ENCODE measurements around the gene OSBPL8.

DNA sequence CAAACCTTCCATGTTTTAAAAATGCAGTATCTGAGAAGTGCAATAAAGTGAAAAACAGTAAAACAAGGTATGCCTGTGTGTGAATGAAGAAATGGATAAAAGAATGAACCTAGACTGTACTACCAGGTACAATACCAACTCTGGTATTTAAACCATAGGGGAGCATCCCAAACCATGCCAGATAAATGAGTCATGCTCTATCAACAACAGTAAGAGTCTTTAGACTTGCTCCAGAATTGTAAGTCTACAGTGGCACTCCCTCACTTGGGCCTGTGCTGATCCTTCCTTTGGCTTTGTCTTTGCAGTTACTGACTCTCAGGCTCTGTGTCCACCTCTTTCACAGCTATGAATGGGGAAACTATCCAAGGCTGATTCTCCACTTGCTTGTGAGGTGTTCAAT lies 249.5 kb downstream of the OSBPL8 start:
- TF ChIP-seq, protein P1, sequence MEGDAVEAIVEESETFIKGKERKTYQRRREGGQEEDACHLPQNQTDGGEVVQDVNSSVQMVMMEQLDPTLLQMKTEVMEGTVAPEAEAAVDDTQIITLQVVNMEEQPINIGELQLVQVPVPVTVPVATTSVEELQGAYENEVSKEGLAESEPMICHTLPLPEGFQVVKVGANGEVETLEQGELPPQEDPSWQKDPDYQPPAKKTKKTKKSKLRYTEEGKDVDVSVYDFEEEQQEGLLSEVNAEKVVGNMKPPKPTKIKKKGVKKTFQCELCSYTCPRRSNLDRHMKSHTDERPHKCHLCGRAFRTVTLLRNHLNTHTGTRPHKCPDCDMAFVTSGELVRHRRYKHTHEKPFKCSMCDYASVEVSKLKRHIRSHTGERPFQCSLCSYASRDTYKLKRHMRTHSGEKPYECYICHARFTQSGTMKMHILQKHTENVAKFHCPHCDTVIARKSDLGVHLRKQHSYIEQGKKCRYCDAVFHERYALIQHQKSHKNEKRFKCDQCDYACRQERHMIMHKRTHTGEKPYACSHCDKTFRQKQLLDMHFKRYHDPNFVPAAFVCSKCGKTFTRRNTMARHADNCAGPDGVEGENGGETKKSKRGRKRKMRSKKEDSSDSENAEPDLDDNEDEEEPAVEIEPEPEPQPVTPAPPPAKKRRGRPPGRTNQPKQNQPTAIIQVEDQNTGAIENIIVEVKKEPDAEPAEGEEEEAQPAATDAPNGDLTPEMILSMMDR (IDR thresholded peaks at IDR 0.05; ENCODE audit: poor library complexity), result no peak
- TF ChIP-seq EZH2 (IDR thresholded peaks at IDR 0.05; ENCODE audit: borderline replicate concordance), result no peak
